MCF 10A (cell line): ENCODE results near the gene SQOR. TPM values are rescaled to one million over a fixed set of nuclear protein-coding genes. Genes with fewer than 3 reads are reported as not detected.

Experiments used
- BruUV-seq: library from RNA; stranded (reverse); fragments of 400-500 nt; replicated peaks from 2 replicates; lab custom pipeline; 2021; lab: Mats Ljungman, UMichigan
- CTCF ChIA-PET: fragments of 300-600 bp; sonication (Branson Sonifier 250); formaldehyde crosslinking; extraction: SDS; loops from one replicate; lab custom pipeline; 2021; ENCODE audit warnings: antibody characterized with exemption, inconsistent platforms; lab: Yijun Ruan, JAX
- POLR2A ChIA-PET: fragments of 300-600, 350-650 bp; sonication (Branson Sonifier 250); formaldehyde crosslinking; extraction: SDS; loops from one replicate; lab custom pipeline; 2020; ENCODE audit warnings: antibody characterized with exemption, inconsistent platforms; lab: Yijun Ruan, JAX
- DNase-seq: peaks from one replicate; pipeline ENCODE4 v3.0.0-alpha.2; 2018; ENCODE audit not compliant: unreplicated experiment
- H3K27ac Mint-ChIP-seq: one replicate; pipeline ENCODE4 v1.8.0; 2022; ENCODE audit warnings: mild to moderate bottlenecking, low read depth, mixed read lengths; ENCODE audit not compliant: unreplicated experiment
- H3K27me3 Mint-ChIP-seq: one replicate; pipeline ENCODE4 v1.8.0; 2022; ENCODE audit warnings: mixed read lengths; ENCODE audit not compliant: insufficient read depth, unreplicated experiment
- H3K36me3 Mint-ChIP-seq: one replicate; pipeline ENCODE4 v1.8.0; 2022; ENCODE audit warnings: mild to moderate bottlenecking, moderate library complexity, mixed read lengths; ENCODE audit not compliant: insufficient read depth, unreplicated experiment
- H3K4me1 Mint-ChIP-seq: one replicate; pipeline ENCODE4 v1.8.0; 2022; ENCODE audit warnings: mixed read lengths; ENCODE audit not compliant: insufficient read depth, unreplicated experiment
- H3K4me3 Mint-ChIP-seq: one replicate; pipeline ENCODE4 v1.8.0; 2022; ENCODE audit warnings: mild to moderate bottlenecking, moderate library complexity, mixed read lengths; ENCODE audit not compliant: unreplicated experiment
- H3K9me3 Mint-ChIP-seq: one replicate; pipeline ENCODE4 v1.8.0; 2022; ENCODE audit warnings: mixed read lengths; ENCODE audit not compliant: unreplicated experiment
- CTCF ChIP-seq: fragments of 200-600 bp; IDR thresholded peaks from one replicate; pipeline ENCODE4 v1.8.0; 2022; ENCODE audit warnings: antibody characterized with exemption, mild to moderate bottlenecking; ENCODE audit not compliant: unreplicated experiment
- intact Hi-C: fragments of 100-400 bp; cut with micrococcal nuclease; formaldehyde crosslinking; loops from 2 replicates; pipeline ENCODE4 v1.14.1; 2022
- total RNA-seq: library from RNA; stranded (reverse); gene quantifications from 2 replicates; pipeline ENCODE4 v1.2.3, GENCODE V29; 2022

SQOR gene
- total RNA-seq, 1 experiment from 2014 or later = 75.0 TPM

DNA sequence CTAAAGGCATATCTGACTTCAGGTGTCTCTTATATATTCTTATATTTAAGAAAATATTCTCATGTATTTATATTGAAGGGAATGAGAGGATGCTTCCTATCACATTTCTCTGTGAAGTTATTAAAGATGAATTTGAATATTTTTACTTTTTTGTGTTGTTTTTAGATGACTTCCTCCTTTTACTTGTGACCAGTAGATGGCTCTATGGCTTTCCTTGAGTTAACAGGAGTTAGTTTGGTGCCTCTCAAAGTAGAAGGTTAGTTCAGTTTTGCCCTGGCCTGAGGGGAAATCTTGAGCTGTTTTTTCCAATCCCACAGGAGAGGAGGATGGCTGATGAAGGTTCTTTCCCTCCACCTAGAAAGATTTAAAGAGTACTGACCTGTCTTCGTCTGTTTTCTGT is 80.7 kb downstream of the SQOR start:
- peak; percentile 26 for TF ChIP-seq CTCF

GRCh38 chr15:45719490-45719889 is 84.7 kb downstream of the SQOR start:
- Mint-ChIP-seq H3K4me3 (no peak overlapping the region), H3K4me1 (peaks cover 5% of the 10 kb centered on the region), H3K36me3 (no peaks in the 10 kb centered on the region), H3K27me3 (no peaks in the 10 kb centered on the region), H3K9me3 (no peaks in the 10 kb centered on the region), H3K27ac (no peak overlapping the region)
- intact Hi-C loops = no loop called here
- TF ChIP-seq CTCF = no peak
- DNase-seq = no peak
- POLR2A ChIA-PET = no interaction called here
- no TSS peak for BruUV-seq
- CTCF ChIA-PET = interaction anchor here (0.6 to 2.4 kb wide), 5 partner anchors 11 to 77 kb away, joined by 3 to 13 read pairs (median 3); no protein-coding TSS in a partner anchor

More for the DNA sequence above, 80.7 kb downstream of the SQOR start:
- Mint-ChIP-seq H3K27ac (no peak overlapping the region), H3K4me1 (peaks cover 8% of the 10 kb centered on the region), H3K36me3 (no peaks in the 10 kb centered on the region), H3K27me3 (peaks cover 24% of the 10 kb centered on the region), H3K4me3 (no peak overlapping the region), H3K9me3 (no peaks in the 10 kb centered on the region)
- peak; percentile 10 for DNase-seq
- POLR2A ChIA-PET = no interaction called here
- CTCF ChIA-PET = interaction anchor here (0.6 to 4.7 kb wide), 26 partner anchors 10 to 1474 kb away, joined by 3 to 74 read pairs (median 5); no protein-coding TSS in a partner anchor
- intact Hi-C loops = loop anchor here (1.0 kb wide), 1 partner anchor 75 kb away; no protein-coding TSS in a partner anchor
- no TSS peak for BruUV-seq

DNA sequence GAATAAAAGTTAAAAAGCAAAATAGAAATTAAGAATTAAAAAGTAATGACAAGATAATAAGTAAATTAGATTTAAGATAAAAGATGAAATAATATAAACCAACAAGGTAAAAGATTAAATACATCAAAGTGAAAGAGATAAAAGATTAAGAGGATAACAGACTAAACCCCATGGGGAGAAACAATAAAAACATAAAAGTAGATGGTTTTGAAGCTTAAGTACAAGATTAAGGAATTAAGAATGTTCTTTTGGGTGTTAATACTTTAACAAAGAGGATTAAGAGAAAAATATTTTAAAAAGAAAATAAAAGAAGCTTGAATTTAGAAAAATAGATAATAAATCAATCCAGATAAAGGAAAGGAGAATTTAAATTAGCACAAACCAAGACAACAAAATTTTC is 85.4 kb downstream of the SQOR start:
- TF ChIP-seq CTCF = no peak
- POLR2A ChIA-PET = no interaction called here
- no peak for DNase-seq
- Mint-ChIP-seq H3K4me1 (no peaks in the 10 kb centered on the region), H3K4me3 (no peak overlapping the region), H3K27me3 (no peaks in the 10 kb centered on the region), H3K36me3 (no peaks in the 10 kb centered on the region), H3K27ac (no peak overlapping the region), H3K9me3 (no peaks in the 10 kb centered on the region)
- CTCF ChIA-PET = interaction anchor here (0.7 to 2.4 kb wide), 5 partner anchors 11 to 686 kb away, joined by 3 to 13 read pairs (median 3); no protein-coding TSS in a partner anchor
- intact Hi-C loops = no loop called here
- BruUV-seq = no TSS peak

GRCh38 chr15:45728641-45729040 is 93.8 kb downstream of the SQOR start:
- ChIA-PET CTCF (interaction anchor here (0.5 to 1.0 kb wide), 3 partner anchors 9 to 60 kb away, joined by 3 to 4 read pairs (median 3); no protein-coding TSS in a partner anchor), POLR2A (interaction anchor here (1.1 kb wide), 1 partner anchor 18 kb away, joined by 4 read pairs; no protein-coding TSS in a partner anchor)
- TF ChIP-seq CTCF = no peak
- intact Hi-C loops = no loop called here
- H3K4me1 Mint-ChIP-seq = peaks cover 15% of the 10 kb centered on the region
- peak overlapping the region; percentile 37 for H3K4me3 Mint-ChIP-seq
- H3K27ac Mint-ChIP-seq = no peak overlapping the region
- no peaks in the 10 kb centered on the region for H3K27me3 Mint-ChIP-seq
- no peaks in the 10 kb centered on the region for H3K36me3 Mint-ChIP-seq
- BruUV-seq = no TSS peak
- no peak for DNase-seq
- H3K9me3 Mint-ChIP-seq = no peaks in the 10 kb centered on the region
